Measurements from ENCODE around the gene FAM50A.

The FAM50A gene

DNA sequence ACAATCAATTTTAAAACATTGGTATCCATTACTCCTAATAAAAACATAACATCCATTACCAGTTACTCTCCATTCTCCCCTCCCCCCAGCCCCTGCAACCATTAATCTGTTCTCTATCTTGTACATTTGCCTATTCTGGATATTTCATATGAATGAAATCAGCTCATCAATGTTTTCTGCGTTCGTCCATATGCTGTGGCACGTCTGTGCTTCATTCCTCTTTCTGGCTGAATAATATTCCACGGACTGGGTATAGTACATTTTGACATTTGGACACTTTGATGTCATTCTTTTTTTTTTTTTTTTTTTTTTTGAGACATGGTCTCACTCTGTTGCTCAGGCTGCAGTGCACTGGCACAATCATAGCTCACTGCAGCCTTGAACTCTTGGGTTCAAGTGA lies 40.1 kb upstream of the FAM50A start:
- no peak for DNase-seq (ENCODE audit: extremely low read depth, low read depth)
- TF ChIP-seq, protein P1, sequence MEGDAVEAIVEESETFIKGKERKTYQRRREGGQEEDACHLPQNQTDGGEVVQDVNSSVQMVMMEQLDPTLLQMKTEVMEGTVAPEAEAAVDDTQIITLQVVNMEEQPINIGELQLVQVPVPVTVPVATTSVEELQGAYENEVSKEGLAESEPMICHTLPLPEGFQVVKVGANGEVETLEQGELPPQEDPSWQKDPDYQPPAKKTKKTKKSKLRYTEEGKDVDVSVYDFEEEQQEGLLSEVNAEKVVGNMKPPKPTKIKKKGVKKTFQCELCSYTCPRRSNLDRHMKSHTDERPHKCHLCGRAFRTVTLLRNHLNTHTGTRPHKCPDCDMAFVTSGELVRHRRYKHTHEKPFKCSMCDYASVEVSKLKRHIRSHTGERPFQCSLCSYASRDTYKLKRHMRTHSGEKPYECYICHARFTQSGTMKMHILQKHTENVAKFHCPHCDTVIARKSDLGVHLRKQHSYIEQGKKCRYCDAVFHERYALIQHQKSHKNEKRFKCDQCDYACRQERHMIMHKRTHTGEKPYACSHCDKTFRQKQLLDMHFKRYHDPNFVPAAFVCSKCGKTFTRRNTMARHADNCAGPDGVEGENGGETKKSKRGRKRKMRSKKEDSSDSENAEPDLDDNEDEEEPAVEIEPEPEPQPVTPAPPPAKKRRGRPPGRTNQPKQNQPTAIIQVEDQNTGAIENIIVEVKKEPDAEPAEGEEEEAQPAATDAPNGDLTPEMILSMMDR (IDR thresholded peaks at IDR 0.05; ENCODE audit: low read depth, low read length, missing control alignments), result no peak
- H3K4me3 ChIP-seq (replicated peaks; ENCODE audit: low read depth, low read length), result no peak overlapping the region

DNA sequence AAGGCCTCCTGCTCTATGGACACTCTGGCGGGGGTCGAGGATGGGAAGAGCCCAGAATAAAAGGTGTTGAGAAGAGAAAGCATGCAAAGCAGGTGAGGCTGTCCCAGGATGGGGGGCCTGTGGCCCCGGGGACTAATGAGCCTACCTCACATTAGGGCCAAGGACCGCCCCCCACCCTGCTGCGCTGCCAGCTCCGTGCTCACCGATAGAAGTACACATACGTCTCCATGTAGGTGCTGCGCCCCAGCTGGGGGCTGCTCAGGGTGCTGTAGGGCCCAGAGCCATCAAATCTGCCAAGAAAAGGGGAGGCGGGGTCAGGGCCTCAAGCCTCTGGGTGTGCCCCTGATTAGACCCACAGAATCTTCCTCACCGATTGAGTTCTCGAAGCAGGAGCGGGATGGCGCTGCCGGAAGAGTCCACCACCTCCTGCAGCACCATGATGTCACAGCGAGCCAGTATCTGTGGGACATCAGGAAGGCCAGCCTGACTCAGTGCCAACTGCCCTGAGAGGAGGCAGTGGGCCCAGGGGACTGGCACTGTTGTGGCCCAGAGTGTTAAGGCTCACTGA lies 39.2 kb upstream of the FAM50A start:
- no peak for DNase-seq (ENCODE audit: extremely low read depth, low read depth)
- no peak overlapping the region for H3K4me3 ChIP-seq (replicated peaks; ENCODE audit: low read depth, low read length)

DNA sequence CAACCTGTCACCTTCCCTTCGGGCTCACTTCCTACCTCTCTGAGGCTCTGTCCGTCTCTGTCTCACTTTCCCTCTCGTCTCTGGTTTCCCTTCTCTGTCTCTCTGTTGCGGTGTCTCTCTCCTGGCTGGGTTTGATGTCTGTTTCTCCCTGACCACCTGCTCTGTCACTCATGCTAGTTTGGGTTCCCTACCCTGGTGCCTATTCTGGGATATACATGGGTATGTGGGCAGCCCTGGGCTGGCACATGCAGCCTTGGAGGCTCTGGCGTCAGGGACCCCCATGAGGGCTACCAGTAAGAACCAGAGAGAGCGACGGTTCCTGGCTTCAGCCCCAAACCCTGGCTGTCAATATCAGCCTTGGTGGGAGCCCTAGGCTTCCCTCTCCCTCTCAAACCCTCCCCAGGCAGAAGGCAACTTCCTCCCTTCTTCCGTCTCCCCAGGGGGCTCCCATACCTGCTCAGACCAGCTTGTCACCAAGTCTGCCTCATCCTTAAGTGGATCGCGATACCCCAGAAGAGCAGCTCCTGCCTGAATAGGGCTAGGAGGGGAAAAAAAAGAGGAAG lies 35.2 kb upstream of the FAM50A start:
- H3K4me3 ChIP-seq (replicated peaks; ENCODE audit: low read depth, low read length), result peak overlapping the region; percentile 38
- DNase-seq (ENCODE audit: extremely low read depth, low read depth), result no peak
- TF ChIP-seq, protein P1 (IDR thresholded peaks at IDR 0.05; ENCODE audit: low read depth, low read length, missing control alignments), result no peak

More for the DNA sequence above, 39.2 kb upstream of the FAM50A start:
- TF ChIP-seq, protein P1 (IDR thresholded peaks at IDR 0.05; ENCODE audit: low read depth, low read length, missing control alignments), result no peak

DNA sequence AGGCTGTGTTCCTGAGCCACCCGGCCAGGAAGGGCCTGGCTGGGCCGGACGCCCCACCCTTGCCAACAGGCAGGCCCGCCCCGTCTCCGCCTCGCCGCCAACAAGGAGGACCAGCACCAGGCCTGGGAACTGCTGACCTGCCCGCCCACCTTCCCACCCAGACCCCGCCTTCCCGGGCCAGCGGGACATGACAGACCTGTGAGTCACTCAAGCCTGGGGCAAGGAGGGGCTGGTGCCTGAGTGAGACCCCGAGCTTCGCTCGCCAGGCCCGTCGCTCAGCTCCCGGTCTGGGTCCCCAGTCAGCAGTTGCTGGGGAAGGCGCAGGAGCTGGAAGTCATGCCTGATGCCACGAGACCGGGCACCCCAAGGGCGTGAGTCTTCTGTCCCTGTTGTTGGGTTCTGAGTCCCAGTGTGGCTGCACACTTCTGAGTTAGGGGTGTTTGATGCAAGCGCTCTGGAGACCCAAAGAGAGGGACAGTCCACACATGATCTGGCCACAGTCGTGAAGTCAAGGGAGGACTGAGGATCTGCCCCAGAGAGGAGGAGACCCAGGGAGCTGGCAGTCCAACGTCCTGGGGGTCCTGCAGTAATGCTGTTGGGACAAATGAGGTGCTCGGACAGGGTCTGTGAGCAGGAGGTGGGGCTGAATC lies 34.6 kb upstream of the FAM50A start, which contains the start of gene DNASE1L1:
Gene DNASE1L1, minus strand, starts transcription at position 33 of the 650 bp plus-strand sequence. CDS start 3,686 bp downstream, outside the sequence.
- peak within 1 kb of the TSS; percentile 38 for H3K4me3 ChIP-seq (replicated peaks; ENCODE audit: low read depth, low read length)
- no peak for DNase-seq (ENCODE audit: extremely low read depth, low read depth)
- TF ChIP-seq, protein P1 (IDR thresholded peaks at IDR 0.05; ENCODE audit: low read depth, low read length, missing control alignments), result no peak

DNA sequence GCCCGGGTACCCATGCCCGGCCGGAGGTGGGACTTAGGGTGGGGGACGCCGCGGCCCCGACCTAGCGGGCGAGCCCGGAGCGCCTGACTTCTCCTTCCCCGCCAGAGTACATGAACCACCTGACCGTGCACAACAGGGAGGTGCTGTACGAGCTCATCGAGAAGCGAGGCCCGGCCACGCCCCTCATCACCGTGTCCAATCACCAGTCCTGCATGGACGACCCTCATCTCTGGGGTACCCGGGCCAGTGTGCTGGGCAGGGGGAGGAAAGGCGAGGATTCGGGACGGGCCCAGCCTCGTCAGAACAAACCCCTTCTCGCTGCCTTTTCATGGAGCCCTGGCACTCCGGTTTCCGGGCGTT lies 32.0 kb upstream of the FAM50A start:
- TF ChIP-seq, protein P1 (IDR thresholded peaks at IDR 0.05; ENCODE audit: low read depth, low read length, missing control alignments), result no peak
- DNase-seq (ENCODE audit: extremely low read depth, low read depth), result no peak
- H3K4me3 ChIP-seq (replicated peaks; ENCODE audit: low read depth, low read length), result peak overlapping the region; percentile 53

DNA sequence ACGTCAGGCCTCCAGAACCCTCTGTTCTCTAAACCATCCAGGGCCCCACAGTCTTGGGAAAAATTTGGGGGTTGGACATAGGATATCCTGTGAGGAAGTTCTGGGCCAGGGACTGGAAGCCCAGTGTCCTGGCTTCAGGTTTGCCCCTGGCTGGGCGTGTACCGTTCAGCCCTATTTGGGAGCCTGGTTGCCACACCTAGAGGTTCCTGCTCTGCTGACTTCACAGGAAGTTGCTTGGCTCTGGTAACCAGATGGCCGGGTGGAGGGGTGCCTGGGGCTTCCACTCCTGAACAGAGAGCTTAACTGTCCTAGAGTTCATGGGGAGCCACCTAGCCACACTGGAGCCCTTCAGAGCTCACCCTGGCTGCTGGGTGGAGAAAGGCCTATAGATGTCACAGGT lies 31.5 kb upstream of the FAM50A start:
- DNase-seq (ENCODE audit: extremely low read depth, low read depth), result no peak
- TF ChIP-seq, protein P1 (IDR thresholded peaks at IDR 0.05; ENCODE audit: low read depth, low read length, missing control alignments), result no peak
- H3K4me3 ChIP-seq (replicated peaks; ENCODE audit: low read depth, low read length), result peak overlapping the region; percentile 53

All from HFF-Myc (cell line).